GM12801 (cell line): Measurements from ENCODE around the gene RELL1.

Experiments
- CTCF ChIP-seq: IDR thresholded peaks from one replicate; pipeline ENCODE4 v1.5.1; 2011; ENCODE audit warnings: control low read depth; ENCODE audit not compliant: insufficient read length; ENCODE audit errors: extremely low read depth

Gene RELL1

GRCh38 chr4:37604461-37604860 is 81.7 kb downstream of the RELL1 start:
- no peak for TF ChIP-seq CTCF

- TF ChIP-seq CTCF, result no peak
These were observed 82.5 kb downstream of the RELL1 start for GRCh38 chr4:37603711-37604110.

- TF ChIP-seq CTCF, result peak; percentile 52
These were observed 83.1 kb downstream of the RELL1 start for GRCh38 chr4:37603070-37603468.

GRCh38 chr4:37602454-37603069 is 83.6 kb downstream of the RELL1 start:
- TF ChIP-seq CTCF, result no peak

GRCh38 chr4:37601531-37601930 is 84.6 kb downstream of the RELL1 start:
- TF ChIP-seq CTCF, result no peak

GRCh38 chr4:37599092-37599790 is 86.9 kb downstream of the RELL1 start:
- no peak for TF ChIP-seq CTCF

- no peak for TF ChIP-seq CTCF
These were observed 89.1 kb downstream of the RELL1 start for GRCh38 chr4:37597034-37597433.
